Mammary epithelial cell (primary cell): ENCODE results near the gene ZNF664.

Experiments used
- EZH2 ChIP-seq: IDR thresholded peaks from 2 replicates; pipeline ENCODE4 v1.6.1; 2012; ENCODE audit warnings: low read length, inconsistent platforms, borderline replicate concordance
- TF ChIP-seq, protein P1 (sequence below), 2 donors: IDR thresholded peaks in 1 of 2; conservative IDR thresholded peaks in 1 of 2; 2 replicates each; pipeline ENCODE4 v1.5.1; 2011 to 2012; ENCODE audit warnings: inconsistent platforms in 2 of 2, low read length in 2 of 2, mild to moderate bottlenecking in 2 of 2, control low read depth in 1 of 2, low read depth in 1 of 2; ENCODE audit not compliant: insufficient read depth in 1 of 2; ENCODE audit errors: extremely low read depth in 1 of 2

DNA sequence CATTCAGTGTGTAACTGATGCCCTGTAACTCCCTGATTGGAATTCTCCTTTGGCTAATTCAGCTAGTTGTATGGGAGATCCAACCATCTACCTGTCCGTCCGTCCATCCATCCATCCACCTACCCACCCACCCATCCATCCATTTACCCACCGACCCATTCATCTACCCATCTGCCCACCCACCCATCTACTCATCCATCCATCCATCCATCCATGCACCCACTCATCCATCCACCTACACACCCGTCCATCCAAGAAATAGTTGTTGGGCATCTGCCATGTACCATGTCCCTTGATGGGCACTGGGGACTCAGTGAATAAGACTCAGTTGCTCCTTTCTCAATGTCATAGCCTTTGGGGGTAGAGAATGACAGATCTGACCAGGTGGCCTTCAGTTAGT is 48.5 kb upstream of the ZNF664 start:
- TF ChIP-seq, protein P1, sequence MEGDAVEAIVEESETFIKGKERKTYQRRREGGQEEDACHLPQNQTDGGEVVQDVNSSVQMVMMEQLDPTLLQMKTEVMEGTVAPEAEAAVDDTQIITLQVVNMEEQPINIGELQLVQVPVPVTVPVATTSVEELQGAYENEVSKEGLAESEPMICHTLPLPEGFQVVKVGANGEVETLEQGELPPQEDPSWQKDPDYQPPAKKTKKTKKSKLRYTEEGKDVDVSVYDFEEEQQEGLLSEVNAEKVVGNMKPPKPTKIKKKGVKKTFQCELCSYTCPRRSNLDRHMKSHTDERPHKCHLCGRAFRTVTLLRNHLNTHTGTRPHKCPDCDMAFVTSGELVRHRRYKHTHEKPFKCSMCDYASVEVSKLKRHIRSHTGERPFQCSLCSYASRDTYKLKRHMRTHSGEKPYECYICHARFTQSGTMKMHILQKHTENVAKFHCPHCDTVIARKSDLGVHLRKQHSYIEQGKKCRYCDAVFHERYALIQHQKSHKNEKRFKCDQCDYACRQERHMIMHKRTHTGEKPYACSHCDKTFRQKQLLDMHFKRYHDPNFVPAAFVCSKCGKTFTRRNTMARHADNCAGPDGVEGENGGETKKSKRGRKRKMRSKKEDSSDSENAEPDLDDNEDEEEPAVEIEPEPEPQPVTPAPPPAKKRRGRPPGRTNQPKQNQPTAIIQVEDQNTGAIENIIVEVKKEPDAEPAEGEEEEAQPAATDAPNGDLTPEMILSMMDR (conservative IDR thresholded peaks at IDR 0.05 in 1 of 2, IDR thresholded peaks at IDR 0.05 in 1 of 2; ENCODE audit: extremely low read depth in 1 of 2, insufficient read depth in 1 of 2, low read depth in 1 of 2, low read length in 2 of 2): no peak
- no peak for TF ChIP-seq EZH2
